ENCODE results near the gene SAC3D1. TPM values are rescaled to one million over a fixed set of nuclear protein-coding genes. Genes with fewer than 3 reads are reported as not detected.

The SAC3D1 gene
- total and polyA plus RNA-seq, 9 of the 15 experiments (the other 6 are each of a cell fraction or from before 2014, with no cell fraction given): 0.20 to 35.2 (median 5.8) TPM

- TF ChIP-seq ZNF639 (CRISPR knock-in tag; conservative IDR thresholded peaks at IDR 0.05 in 1 of 2, IDR thresholded peaks at IDR 0.05 in 1 of 2): peak in 1 of 2 experiments; percentile 75; a peak in 2 of 4 replicates
- TF ChIP-seq ZNF175 (CRISPR knock-in tag; IDR thresholded peaks at IDR 0.05; ENCODE audit: low read depth): no peak
- peak; percentile 89; the same call in 1 of the 2 replicates for TF ChIP-seq NR4A1 (CRISPR knock-in tag; IDR thresholded peaks at IDR 0.05)
- 0 out of 2 replicates have a peak, but pooled peaks have one; percentile 22 for TF ChIP-seq NR4A1 (tag; IDR thresholded peaks at IDR 0.05)
- TF ChIP-seq HMGN3 (IDR thresholded peaks at IDR 0.05; ENCODE audit: borderline replicate concordance, extremely low read depth, insufficient read length, low read depth, low read length): peak; percentile 84
- TF ChIP-seq MLX (CRISPR knock-in tag; conservative IDR thresholded peaks at IDR 0.05): peak in 1 of 2 experiments; percentile 73; a peak in 1 of 4 replicates
- no peak for TF ChIP-seq KLF10 (CRISPR knock-in tag; IDR thresholded peaks at IDR 0.05)
- no peak for TF ChIP-seq CEBPZ (IDR thresholded peaks at IDR 0.05; ENCODE audit: borderline replicate concordance, low read depth, low read length)
These were observed 26.9 kb upstream of the SAC3D1 start, which contains the start of gene ARL2 (continued) for GRCh38 chr11:65013888-65014725.
